ENCODE measurements around the gene DLG4.
A peak's percentile ranks its signal among the peaks of the same experiment; 100 is the strongest.

DLG4 gene

DNA sequence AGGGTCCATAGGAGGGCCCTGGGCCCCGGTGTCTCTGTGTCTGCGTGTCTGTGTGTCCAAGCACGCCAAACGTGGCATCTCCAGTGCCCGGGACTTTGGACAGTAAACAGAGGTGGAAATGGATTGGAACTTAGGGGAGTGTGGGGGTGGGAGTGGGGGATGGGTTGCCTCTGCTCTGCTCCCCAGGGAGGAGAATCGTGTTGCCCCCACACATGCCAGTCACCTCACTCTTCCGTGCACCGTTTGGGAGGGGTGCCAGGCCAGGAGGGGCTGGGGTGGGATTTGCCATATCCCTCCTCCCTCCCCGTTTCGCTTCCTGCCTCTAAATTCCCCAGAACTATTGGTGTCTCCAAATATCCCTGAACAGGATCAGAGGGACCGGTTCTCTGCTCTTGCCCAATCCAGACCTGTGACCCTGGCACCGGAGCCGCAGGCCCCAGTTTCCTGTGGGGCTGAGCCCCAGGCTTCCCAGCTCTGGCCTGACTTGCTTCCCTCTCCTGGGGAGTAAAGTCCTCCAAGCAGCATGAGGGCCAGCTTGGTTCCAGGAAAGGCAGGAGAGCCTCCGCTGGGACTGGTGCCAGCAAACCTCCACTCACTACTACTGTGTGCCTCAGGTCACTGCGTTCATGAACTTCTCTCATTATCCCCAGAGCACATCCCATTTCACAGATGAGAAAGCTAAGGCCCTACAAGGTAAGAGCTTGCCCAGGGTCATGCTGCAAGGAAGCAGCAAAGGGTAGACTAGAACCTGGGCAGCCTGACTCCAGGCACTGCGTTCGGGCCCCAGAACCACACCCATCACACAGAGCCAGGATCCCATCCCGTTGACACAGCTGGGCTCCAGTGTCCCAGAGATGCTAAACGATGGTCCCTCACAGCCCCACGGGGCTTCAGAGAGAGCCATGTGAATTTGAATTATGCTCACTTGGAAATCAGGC is 40.0 kb downstream of the DLG4 start, which contains the start of gene ASGR1:
ASGR1 (minus strand) TSS at position 54 of the 938 bp plus-strand sequence. CDS start 807 bp downstream, outside the sequence.
- TF ChIP-seq, protein P1, sequence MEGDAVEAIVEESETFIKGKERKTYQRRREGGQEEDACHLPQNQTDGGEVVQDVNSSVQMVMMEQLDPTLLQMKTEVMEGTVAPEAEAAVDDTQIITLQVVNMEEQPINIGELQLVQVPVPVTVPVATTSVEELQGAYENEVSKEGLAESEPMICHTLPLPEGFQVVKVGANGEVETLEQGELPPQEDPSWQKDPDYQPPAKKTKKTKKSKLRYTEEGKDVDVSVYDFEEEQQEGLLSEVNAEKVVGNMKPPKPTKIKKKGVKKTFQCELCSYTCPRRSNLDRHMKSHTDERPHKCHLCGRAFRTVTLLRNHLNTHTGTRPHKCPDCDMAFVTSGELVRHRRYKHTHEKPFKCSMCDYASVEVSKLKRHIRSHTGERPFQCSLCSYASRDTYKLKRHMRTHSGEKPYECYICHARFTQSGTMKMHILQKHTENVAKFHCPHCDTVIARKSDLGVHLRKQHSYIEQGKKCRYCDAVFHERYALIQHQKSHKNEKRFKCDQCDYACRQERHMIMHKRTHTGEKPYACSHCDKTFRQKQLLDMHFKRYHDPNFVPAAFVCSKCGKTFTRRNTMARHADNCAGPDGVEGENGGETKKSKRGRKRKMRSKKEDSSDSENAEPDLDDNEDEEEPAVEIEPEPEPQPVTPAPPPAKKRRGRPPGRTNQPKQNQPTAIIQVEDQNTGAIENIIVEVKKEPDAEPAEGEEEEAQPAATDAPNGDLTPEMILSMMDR (IDR thresholded peaks at IDR 0.05), result no peak

DNA sequence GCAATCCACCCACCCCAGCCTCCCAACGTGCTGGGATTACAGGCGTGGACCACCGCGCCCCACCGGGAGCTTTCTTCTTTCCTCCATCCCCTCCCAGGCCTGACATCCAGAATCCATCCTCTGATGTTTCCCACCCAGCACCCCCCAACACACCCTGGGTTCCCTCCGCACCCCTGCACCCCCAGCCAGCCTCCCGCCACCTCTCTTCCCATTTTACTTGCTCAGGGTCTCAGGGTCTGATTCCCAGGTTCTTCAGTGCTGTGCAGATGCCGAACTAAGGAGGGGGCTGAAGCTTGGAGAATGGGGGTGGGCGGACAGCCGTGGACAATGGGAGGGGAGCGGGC is 40.7 kb downstream of the DLG4 start:
- TF ChIP-seq, protein P1 (IDR thresholded peaks at IDR 0.05), result no peak

GRCh38 chr17:7177954-7178477 is 41.6 kb downstream of the DLG4 start:
- TF ChIP-seq, protein P1 (IDR thresholded peaks at IDR 0.05), result no peak

DNA sequence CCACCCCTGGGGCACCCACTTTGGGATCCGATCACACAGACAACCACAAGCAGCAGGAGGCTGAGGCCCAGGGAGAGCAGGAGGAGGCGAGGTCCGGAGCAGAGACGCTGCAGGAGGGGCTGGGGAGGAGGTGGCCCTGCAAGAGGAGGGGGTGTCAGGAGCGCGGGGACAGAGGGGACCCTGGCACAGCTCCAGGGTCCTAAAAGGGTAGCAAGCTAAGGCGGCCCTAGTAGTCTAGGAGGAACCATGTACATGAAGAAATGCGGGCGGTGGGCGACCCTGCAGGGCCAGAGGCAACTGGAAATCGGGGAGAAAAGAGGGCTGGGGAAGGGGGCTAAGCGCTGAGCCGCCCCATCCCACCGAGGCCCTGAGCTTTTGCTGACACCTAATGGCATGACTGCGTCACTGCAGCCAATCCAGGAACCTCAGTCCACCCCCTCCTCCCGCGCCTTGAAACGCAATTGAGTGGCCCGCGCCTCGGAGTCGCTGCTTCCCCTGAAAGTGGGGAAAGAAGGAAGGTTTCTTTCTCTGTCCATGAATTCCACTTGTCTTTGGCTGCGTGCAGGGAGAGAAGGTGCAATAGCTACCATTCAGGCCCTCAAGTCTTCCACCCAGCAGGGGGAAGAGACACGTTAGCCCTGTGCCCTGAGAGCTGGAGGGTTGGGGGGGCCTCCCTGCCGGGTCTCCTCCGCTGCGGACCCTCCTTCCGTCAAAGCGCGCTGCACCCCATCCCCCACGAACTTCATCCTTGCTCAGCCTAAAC is 42.3 kb downstream of the DLG4 start:
- TF ChIP-seq, protein P1 (IDR thresholded peaks at IDR 0.05), result peak; percentile 96

DNA sequence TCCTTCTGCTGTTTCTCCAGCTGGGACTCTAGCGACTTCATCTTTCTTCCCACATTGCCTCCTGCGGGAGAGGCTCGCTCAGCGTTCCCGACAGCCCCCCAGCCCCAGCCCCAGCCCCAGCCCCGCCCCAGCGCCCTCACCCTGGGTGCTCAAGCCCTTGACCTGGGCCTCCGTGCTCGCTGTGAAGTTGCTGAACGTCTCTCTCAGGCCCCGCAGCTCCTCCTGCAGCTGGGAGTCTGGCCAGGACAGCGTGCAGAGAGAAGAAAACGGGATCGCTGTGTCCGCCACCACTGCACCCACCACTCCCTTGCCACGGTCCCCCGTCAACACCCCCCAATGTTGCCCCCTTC is 42.8 kb downstream of the DLG4 start:
- TF ChIP-seq, protein P1 (IDR thresholded peaks at IDR 0.05), result no peak

- TF ChIP-seq, protein P1 (IDR thresholded peaks at IDR 0.05), result no peak
Observed at GRCh38 chr17:7176107-7176840, 43.4 kb downstream of the DLG4 start.

GRCh38 chr17:7175330-7175733 is 44.3 kb downstream of the DLG4 start:
- TF ChIP-seq, protein P1 (IDR thresholded peaks at IDR 0.05), result no peak
